ENCODE measurements around the gene DNAAF5.

DNAAF5 gene

GRCh38 chr7:707296-708000 lies 19.1 kb upstream of the DNAAF5 start:
- no peak for DNase-seq

GRCh38 chr7:710161-710560 lies 16.3 kb upstream of the DNAAF5 start:
- DNase-seq = no peak

GRCh38 chr7:711093-711921 lies 15.2 kb upstream of the DNAAF5 start:
- DNase-seq = no peak

- no peak for DNase-seq
Observed at GRCh38 chr7:711922-712380, 14.5 kb upstream of the DNAAF5 start.

- DNase-seq = no peak
Observed at GRCh38 chr7:712381-713138, 13.9 kb upstream of the DNAAF5 start.

- DNase-seq = no peak
Observed at GRCh38 chr7:713139-713457, 13.4 kb upstream of the DNAAF5 start.

- DNase-seq = no peak
Observed at GRCh38 chr7:713488-714230, 12.8 kb upstream of the DNAAF5 start.

- no peak for DNase-seq
Observed at GRCh38 chr7:714251-714671, 12.2 kb upstream of the DNAAF5 start.

- DNase-seq = no peak
Observed at GRCh38 chr7:716222-716621, 10.3 kb upstream of the DNAAF5 start.

- DNase-seq = no peak
Observed at GRCh38 chr7:716636-717035, 9.9 kb upstream of the DNAAF5 start.

- DNase-seq = no peak
Observed at GRCh38 chr7:721619-722248, 4.8 kb upstream of the DNAAF5 start.

- no peak for DNase-seq
Observed at GRCh38 chr7:723541-723940, 3.0 kb upstream of the DNAAF5 start.

- no peak for DNase-seq
Observed at GRCh38 chr7:724298-724697, 2.2 kb upstream of the DNAAF5 start.

- no peak for DNase-seq
Observed at GRCh38 chr7:725223-726005, 1.1 kb upstream of the DNAAF5 start.

- DNase-seq = no peak
Observed at GRCh38 chr7:726854-727103, 280 bp downstream of the DNAAF5 start.

- DNase-seq = no peak
Observed at GRCh38 chr7:727104-727805, 756 bp downstream of the DNAAF5 start, which contains the start of gene PRKAR1B. PRKAR1B (minus strand) TSS chr7:727281; CDS start chr7:711505, 15,776 bp downstream.

- no peak for DNase-seq
Observed at GRCh38 chr7:727806-728460, 1.4 kb downstream of the DNAAF5 start.

- no peak for DNase-seq
Observed at GRCh38 chr7:728602-729001, 2.1 kb downstream of the DNAAF5 start.

- DNase-seq = no peak
Observed at GRCh38 chr7:729140-730000, 2.9 kb downstream of the DNAAF5 start.
